ENCODE measurements around the gene SDCBP2.

Gene SDCBP2

DNA sequence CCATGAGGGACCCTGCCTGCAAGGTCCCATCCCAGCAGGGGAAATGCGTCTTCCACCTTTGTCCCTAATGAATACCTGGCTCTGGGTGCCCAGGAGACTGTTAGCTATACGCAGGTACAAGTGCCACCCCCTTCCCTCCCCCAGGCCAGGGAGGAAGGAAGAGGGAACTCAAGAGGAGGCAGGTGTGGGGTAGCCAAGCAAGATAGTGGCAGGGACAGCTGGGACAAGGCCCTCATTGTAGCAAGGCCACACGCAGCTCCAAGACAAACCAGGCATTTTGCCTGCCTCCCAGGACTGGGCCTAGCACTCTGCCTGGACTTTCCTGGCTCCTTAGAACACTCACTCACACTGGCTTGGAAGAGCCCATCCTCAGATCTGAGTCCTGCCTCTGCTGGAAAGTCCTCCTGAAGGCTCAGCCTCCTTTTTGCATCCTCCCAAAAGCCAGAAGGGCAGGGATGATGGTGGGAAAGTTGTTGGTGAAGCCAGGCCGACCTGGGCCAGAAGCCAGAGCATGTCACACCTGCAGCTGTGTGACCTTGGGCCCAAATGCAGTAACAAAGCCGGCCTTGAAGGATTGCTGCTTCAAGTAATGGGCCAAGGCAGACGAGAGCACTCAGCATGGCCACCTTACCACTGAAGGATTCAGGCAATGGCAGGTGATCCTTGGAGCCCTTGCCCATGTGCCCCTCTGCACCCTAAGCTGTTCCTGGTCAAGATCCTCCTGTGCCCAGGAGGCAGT lies 35.1 kb downstream of the SDCBP2 start:
- no peak for DNase-seq (ENCODE audit: low spot score)
- Histone ChIP-seq H3K27ac (no peak overlapping the region), H3K4me3 (no peak overlapping the region)
- TF ChIP-seq CTCF (IDR thresholded peaks at IDR 0.05): no peak

GRCh38 chr20:1292620-1293019 lies 36.3 kb downstream of the SDCBP2 start:
- no peak for TF ChIP-seq CTCF (IDR thresholded peaks at IDR 0.05)
- no peak for DNase-seq (ENCODE audit: low spot score)
- H3K4me3 ChIP-seq: no peak overlapping the region
- no peak overlapping the region for H3K27ac ChIP-seq

DNA sequence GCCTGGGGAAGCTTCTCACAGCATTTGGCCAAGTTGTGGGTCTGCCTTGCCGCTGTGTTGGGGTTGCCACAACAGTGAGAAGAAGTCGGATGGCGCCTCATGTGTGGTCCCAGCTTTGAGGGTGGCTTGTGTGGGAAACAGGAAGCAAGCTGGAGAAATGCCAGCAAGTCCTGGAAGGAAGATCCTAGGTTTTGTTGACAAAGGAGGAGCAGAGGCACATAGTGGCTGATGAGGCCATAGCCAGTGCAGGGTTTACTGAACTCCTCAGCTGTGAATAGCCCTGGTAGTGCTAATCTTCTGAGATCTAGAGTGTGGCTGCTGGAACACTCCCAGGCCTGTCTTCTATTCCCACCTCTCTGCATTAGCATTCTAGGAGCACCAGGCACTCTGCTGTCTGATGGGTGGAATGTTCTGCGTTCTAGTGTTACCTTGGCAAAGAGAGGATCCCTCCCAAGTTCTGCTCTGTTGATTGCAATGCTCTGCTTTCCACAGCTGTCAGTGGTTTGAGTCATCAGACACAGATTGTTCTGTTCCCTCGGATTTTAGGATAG lies 37.7 kb downstream of the SDCBP2 start:
- TF ChIP-seq CTCF (IDR thresholded peaks at IDR 0.05): no peak
- H3K4me3 ChIP-seq: no peak overlapping the region
- no peak for DNase-seq (ENCODE audit: low spot score)
- no peak overlapping the region for H3K27ac ChIP-seq

GRCh38 chr20:1287787-1288569 lies 41.0 kb downstream of the SDCBP2 start:
- no peak overlapping the region for H3K4me3 ChIP-seq
- TF ChIP-seq CTCF (IDR thresholded peaks at IDR 0.05): no peak
- DNase-seq (ENCODE audit: low spot score): no peak
- no peak overlapping the region for H3K27ac ChIP-seq

GRCh38 chr20:1287306-1287705 lies 41.6 kb downstream of the SDCBP2 start:
- no peak for TF ChIP-seq CTCF (IDR thresholded peaks at IDR 0.05)
- DNase-seq (ENCODE audit: low spot score): no peak
- Histone ChIP-seq H3K27ac (no peak overlapping the region), H3K4me3 (no peak overlapping the region)

DNA sequence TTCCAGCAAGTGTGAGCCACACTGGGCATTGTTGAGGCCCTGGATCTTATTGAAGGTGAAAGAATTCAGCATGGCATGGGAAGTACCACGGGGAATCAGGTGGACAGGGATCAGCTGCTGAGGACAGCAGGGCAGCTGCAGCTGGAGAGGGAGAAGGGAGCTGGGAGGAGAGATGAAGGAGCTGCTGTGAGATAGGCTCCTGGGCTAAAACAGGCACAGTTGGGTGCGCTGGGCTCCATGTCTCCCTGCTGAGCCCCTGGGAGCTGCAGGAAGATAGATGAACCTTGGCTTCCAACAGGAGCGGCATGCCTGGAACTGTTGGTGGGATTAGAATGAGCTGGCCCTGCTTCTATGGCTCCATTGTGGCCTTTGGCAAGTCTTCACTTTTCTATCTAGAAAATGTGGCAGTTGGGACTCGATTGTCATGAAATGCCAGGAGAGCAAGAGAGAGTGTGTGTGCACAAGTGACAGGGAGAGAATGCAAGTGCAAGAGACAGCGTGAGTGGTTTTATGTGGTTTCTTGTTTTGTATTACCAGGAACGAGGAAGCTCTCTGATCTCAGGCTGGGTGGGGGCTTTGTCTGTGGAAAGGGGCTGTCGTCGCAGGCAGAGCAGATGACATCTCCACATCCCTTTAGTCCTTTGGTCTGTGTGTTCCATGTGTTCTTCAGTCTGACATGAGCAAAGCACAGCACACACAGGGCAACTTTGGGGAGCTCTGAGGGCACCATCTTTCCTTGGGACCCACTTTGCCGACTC lies 42.5 kb downstream of the SDCBP2 start:
- no peak overlapping the region for H3K4me3 ChIP-seq
- TF ChIP-seq CTCF (IDR thresholded peaks at IDR 0.05): no peak
- peak; percentile 17 for DNase-seq (ENCODE audit: low spot score)
- H3K27ac ChIP-seq: no peak overlapping the region
